ENCODE data around the gene ALAS2.
"Not testable (repeated sequence)": the region's sequence is repeated elsewhere in the genome, so short reads cannot be mapped to it uniquely, and the experiment has no call there.

The ALAS2 gene

DNA sequence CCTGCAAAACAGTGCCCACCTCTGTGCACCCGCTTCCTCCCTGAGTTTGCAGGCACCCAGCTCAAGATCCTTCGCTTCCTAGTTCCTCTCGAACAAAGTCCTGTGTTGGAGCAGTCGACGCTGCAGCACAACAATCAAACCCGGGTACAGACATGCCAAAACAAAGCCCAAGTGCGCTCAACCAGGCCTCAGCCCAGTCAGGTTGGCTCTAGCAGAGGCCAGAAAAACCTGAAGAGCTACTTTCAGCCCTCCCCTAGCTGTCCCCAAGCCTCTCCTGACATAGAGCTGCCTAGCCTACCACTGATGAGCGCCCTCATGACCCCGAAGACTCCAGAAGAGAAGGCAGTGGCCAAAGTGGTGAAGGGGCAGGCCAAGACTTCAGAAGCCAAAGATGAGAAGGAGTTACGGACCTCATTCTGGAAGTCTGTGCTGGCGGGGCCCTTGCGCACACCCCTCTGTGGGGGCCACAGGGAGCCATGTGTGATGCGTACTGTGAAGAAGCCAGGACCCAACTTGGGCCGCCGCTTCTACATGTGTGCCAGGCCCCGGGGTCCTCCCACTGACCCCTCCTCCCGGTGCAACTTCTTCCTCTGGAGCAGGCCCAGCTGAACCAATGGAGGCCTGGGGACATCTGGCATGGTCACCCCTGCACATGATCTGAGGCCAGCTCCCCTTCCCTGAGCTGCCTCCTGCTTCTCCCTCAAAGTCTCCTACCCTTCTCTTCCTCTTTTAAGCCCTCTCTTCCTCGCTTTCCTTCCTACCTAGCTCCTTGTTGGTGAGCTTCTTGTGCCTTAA is 23.8 kb downstream of the ALAS2 start:
- no peak for DNase-seq (ENCODE audit: low spot score)

DNA sequence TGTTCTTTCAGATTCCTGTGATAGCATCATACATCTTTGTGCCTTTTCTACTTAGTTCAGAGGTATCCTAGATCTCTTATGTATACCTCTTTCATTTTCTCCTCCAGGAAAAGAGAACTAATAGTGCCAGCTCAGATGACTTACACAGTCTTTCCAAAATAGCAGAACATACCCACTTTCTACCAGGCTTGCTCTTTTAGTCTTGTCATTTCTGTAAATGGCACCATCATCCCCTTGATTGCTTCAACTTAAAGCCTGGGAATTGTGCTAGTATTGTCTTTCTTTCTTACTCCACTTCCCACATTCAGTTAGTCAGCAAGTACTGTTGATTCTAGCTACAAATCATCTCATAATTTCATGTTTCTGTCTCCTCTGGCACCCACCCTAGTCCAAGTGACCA is 25.5 kb downstream of the ALAS2 start:
- DNase-seq (ENCODE audit: low spot score): no peak

DNA sequence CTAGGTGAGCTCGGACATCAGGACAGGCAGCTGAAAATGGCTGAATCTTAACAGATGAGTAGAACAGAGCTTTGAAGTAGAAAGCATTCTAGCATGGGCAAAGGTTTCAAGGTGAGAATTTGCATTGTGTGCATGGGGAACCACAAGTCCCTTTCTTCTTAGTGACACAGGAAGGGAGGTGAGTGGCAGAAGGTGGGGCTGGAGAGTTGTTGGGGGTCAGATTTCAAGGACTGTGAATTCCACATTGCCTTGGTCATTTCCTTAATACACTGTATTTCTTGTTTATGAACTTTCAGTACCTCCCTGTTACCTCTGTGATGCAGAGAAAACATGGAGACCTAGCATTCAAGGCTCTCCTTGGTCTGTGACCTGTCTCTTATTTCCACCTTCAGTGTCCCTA is 26.5 kb downstream of the ALAS2 start:
- DNase-seq (ENCODE audit: low spot score): no peak

GRCh38 chrX:54999717-55000598 is 30.8 kb downstream of the ALAS2 start, which contains the start of gene APEX2:
APEX2 (plus strand) TSS chrX:55000363; CDS start chrX:55000423, 60 bp downstream.
- peak; percentile 88 for DNase-seq (ENCODE audit: low spot score)

GRCh38 chrX:54995621-54996020 is 35.2 kb downstream of the ALAS2 start:
- no peak for DNase-seq (ENCODE audit: low spot score)

DNA sequence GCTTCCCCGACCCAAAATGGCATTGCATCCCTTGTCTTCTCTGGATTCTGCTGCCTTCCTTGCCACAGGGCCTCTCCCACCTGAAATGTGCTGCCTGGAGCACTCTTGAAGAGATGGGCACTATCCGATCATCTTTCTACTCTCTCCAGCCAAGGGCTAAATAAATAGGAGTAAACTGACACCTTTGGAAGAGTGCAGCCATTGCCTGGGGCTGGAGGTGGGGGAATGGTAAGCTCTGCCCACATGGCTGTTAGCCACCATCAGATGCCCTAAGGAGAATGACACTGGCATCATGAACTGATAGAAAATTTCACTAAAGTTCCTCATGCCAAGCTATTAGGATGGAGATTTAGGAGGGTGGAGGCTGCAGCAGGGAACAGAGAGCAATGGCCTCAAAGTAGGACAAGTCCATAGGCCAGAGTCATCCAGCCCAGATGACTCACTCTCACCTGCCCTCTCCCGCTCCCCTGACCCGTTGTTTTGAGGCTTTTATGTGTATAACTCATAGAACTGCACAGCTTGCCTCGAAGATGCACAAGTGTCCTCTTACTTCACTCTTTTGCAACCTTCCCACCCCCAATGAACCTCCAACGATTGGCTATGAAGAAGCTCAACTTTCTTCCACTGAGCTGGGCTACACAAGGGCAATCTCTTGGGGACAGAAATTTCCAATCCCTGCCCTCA is 36.0 kb downstream of the ALAS2 start:
- no peak for DNase-seq (ENCODE audit: low spot score)

DNA sequence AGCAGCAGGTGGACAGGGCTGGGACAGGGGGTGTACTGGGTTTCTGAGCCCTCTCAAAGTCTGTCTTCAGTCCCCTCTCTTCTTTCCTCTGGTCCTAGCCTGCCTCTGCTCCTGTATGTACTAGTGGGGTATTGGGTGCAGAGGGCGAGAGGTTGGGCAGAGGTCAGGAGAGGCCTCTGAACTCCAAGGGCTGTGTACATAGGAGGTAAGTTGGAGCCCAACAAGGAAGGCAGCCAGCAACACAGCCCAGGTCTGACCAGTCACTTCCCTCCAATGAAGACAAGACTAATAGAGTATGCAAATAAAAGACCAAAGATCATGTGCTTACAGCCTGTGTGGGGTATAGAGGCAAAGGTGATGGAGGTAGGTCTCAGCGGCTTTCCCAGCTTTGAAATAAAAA is 36.7 kb downstream of the ALAS2 start, which contains the start of gene PFKFB1:
TSS of gene PFKFB1 (minus strand) at position 90 of the 400 bp plus-strand sequence. CDS start 181 bp downstream, outside the sequence.
- no peak for DNase-seq (ENCODE audit: low spot score)

DNA sequence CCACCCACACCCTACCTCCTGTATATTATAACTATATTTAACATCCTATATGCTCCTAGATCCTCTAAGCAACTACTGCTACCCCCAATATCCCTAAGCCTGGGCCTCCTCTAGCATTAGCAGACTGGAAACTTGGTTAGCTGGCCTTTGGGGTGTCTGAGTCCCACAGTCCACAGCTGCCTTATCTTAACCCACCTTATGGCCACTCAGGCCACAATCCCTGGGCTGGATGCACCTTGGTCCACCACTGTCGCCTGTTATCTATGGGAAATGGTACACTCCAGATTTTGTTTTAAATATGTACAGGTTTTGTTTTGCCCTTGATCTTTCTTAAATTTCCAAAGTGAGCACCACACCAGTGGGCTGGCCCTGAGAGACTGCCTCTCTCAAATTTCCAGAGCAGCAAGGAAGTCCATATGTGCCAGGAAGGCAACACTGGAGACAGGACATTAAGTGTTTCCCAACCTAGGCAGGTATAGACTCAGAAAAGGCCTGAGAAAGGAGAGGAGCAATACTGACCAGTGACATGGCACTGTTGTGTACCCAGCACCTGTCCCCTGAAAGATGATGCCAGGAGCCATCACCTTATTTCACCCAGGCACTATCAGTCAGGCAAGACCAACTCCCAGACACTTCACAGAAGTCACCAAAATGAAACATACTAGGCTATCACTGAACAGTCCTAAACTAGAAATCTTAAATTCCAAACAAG is 37.7 kb downstream of the ALAS2 start:
- no peak for DNase-seq (ENCODE audit: low spot score)

DNA sequence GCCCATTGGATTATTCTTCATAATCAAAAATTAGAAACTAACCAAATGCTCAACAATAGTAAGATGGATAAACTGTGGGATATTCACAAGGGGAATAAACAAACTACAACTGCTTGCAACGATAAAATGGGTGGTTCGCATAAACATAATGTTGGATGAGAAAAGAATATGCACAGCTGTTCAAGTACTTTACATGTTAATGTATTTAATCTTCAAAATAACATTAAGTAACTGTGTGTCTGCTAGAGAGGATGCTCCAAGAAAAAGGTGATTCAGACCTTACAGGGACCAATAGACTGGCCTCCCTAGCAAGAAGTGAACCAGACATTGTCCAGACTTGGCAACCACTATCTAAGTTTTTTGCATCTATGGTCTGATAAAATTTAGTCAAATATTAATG is 39.1 kb downstream of the ALAS2 start:
- DNase-seq (ENCODE audit: low spot score): no peak

DNA sequence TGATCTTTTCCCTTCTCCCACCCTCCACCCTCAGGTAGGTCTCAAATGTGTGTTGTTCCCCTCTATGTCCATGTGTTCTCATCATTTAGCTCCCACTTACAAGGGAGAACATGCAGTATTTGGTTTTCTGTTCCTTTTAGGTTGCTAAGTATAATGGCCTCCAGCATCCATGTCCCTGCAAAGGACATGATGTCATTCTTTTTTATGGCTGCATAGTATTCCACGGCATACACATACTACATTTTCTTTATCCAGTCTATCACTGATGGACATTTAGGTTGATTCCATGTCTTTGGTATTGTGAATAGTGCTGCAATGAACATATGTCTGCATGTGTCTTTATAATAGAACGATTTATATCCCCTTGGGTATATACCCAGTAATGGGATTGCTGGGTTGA is 47.5 kb downstream of the ALAS2 start:
- DNase-seq (ENCODE audit: low spot score): not testable (repeated sequence)

DNA sequence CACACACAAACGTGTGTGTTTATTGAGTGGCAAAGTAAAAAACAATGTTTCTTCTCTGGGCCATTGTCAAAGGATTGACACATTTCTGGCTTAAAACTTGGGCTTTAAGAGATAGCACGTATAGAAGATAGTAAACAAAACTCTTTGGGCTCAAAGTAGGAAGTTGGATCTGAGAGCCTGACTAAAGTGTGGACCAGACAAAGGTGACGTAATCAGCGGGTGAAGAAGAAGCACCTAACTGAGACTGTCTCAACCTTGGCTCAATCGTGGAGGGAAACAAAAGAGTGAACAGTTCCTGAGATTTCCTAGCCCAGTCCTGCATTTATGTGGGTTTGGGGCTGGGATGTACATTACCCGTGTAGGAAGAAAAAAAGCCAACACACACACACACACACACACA is 50.4 kb downstream of the ALAS2 start:
- no peak for DNase-seq (ENCODE audit: low spot score)

- no peak for DNase-seq (ENCODE audit: low spot score)
Observed at GRCh38 chrX:54979432-54979831, 51.3 kb downstream of the ALAS2 start.

- no peak for DNase-seq (ENCODE audit: low spot score)
Observed at GRCh38 chrX:54978448-54978847, 52.3 kb downstream of the ALAS2 start.

DNA sequence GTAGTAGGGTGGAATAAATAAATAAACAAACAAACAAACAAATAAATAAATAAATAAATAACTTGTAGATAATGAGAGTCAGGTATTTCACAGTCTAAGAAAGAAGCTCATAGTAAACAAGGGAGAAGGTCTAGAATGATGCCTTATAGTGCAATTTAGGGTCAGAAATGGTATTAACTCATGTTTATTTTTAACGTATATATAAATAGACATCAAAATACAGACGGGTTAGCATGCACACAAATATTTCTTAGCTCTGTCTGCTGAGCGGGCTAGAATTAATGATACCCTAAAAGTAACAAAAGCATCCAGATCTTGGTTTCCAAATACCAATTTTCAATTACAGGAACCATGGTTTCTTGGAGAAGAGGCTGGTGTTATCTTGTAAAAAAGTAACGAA is 53.4 kb downstream of the ALAS2 start:
- DNase-seq (ENCODE audit: low spot score): no peak

- no peak for DNase-seq (ENCODE audit: low spot score)
Observed at GRCh38 chrX:54964766-54965497, 65.8 kb downstream of the ALAS2 start.

GRCh38 chrX:54961750-54962149 is 69.0 kb downstream of the ALAS2 start:
- DNase-seq (ENCODE audit: low spot score): no peak
